AML-193 (cell line): ENCODE results near the gene SPIB.
"Not testable (repeated sequence)": the region's sequence is repeated elsewhere in the genome, so short reads cannot be mapped to it uniquely, and the experiment has no call there.

Source experiments
- DNase-seq, 2 experiments: peaks; one replicate each; lab custom pipeline; 2025; lab: John Stamatoyannopoulos, UW

SPIB gene

GRCh38 chr19:50468818-50469217 lies 50.1 kb downstream of the SPIB start:
- DNase-seq: no peak

- DNase-seq: not testable (repeated sequence)
Measured at GRCh38 chr19:50473336-50473735, 54.6 kb downstream of the SPIB start.

GRCh38 chr19:50475101-50475568 lies 56.4 kb downstream of the SPIB start:
- no peak for DNase-seq

- DNase-seq: no peak
Measured at GRCh38 chr19:50475736-50476223, 57.0 kb downstream of the SPIB start.

GRCh38 chr19:50476224-50476906 lies 57.6 kb downstream of the SPIB start, which contains the start of the genes EMC10 and GARIN5A:
TSS of gene EMC10 (plus strand) at chr19:50476507. CDS start at chr19:50476545, 38 bp downstream.
TSS of gene GARIN5A (minus strand) at chr19:50476848. CDS start at chr19:50476388, 460 bp downstream.
- DNase-seq: peak; percentile 25 to 35

GRCh38 chr19:50476907-50477238 lies 58.1 kb downstream of the SPIB start:
- no peak for DNase-seq

GRCh38 chr19:50477751-50478515 lies 59.2 kb downstream of the SPIB start:
- no peak for DNase-seq

GRCh38 chr19:50478901-50479715 lies 60.4 kb downstream of the SPIB start:
- DNase-seq: no peak

GRCh38 chr19:50479761-50480251 lies 61.1 kb downstream of the SPIB start:
- DNase-seq: no peak

- DNase-seq: no peak
Measured at GRCh38 chr19:50480281-50481111, 61.8 kb downstream of the SPIB start.
